ENCODE results near the gene FOXM1. TPM values are rescaled to one million over a fixed set of nuclear protein-coding genes. Genes with fewer than 3 reads are reported as not detected.

The FOXM1 gene
- total and polyA plus RNA-seq, 2 donors from 2014 or later, result 1.3 TPM

DNA sequence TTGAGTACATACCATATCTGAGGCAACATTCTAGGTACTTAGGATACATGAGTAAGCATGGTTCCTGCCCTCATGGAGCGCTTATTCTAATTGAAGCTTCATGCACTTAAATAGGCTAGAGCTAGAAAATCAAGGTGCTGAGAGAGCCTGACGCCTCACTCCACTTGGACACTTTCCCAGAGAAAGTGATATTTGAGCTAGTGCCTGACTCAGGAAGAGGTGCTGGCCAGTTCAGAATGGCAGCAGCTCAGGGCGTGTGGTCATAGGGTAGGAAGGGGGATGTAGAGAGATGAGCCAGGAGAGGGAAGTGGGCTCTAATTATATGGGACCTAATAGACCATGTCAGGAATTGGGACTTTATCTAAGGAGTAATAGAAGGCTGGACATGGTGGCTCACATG lies 47.0 kb upstream of the FOXM1 start:
- Histone ChIP-seq H3K36me3 (ENCODE audit: control insufficient read depth in 2 of 3, insufficient read depth in 3 of 3, low read length in 3 of 3) (peaks cover 8 to 33% (median 21%) of the 10 kb centered on the region in 3 donors), H3K4me1 (ENCODE audit: control insufficient read depth in 2 of 3, insufficient read depth in 2 of 3, low read depth in 1 of 3, low read length in 3 of 3) (no peaks in the 10 kb centered on the region), H3K27me3 (ENCODE audit: control insufficient read depth, insufficient read depth, low read length) (no peaks in the 10 kb centered on the region), H3K9ac (ENCODE audit: low read length in 3 of 3) (no peak overlapping the region), H3K9me3 (ENCODE audit: control insufficient read depth in 2 of 3, insufficient read depth in 1 of 3, low read length in 3 of 3) (no peaks in the 10 kb centered on the region), H3K4me3 (ENCODE audit: low read length in 3 of 3) (no peak overlapping the region), H3K27ac (ENCODE audit: low read depth in 2 of 2, low read length in 2 of 2) (no peak overlapping the region)
- TF ChIP-seq, protein P1, sequence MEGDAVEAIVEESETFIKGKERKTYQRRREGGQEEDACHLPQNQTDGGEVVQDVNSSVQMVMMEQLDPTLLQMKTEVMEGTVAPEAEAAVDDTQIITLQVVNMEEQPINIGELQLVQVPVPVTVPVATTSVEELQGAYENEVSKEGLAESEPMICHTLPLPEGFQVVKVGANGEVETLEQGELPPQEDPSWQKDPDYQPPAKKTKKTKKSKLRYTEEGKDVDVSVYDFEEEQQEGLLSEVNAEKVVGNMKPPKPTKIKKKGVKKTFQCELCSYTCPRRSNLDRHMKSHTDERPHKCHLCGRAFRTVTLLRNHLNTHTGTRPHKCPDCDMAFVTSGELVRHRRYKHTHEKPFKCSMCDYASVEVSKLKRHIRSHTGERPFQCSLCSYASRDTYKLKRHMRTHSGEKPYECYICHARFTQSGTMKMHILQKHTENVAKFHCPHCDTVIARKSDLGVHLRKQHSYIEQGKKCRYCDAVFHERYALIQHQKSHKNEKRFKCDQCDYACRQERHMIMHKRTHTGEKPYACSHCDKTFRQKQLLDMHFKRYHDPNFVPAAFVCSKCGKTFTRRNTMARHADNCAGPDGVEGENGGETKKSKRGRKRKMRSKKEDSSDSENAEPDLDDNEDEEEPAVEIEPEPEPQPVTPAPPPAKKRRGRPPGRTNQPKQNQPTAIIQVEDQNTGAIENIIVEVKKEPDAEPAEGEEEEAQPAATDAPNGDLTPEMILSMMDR (IDR thresholded peaks at IDR 0.05; ENCODE audit: borderline replicate concordance, extremely low read depth, insufficient read depth), result no peak
- FAIRE-seq (no peak), DNase-seq (no peak)
- intact Hi-C loops (cut with DNase I), result no loop called here

DNA sequence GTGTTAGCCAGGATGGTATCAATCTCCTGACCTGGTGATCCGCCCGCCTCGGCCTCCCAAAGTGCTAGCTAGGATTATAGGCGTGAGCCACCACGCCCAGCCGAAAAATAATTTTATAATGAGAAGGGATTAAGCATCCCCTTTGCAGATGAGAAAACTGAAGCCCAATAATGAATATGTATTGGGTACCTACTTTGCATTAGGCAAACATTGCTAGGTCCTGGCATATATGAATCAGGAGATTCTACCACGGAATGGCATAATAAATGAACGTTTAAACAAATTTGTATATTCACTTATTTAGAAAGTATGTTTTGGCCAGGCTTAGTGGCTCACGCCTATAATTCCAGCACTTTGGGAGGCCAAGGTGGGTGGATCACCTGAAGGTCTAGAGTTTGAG lies 46.1 kb upstream of the FOXM1 start:
- TF ChIP-seq, protein P1 (IDR thresholded peaks at IDR 0.05; ENCODE audit: borderline replicate concordance, extremely low read depth, insufficient read depth), result no peak
- no peaks in the 10 kb centered on the region for H3K27me3 ChIP-seq (ENCODE audit: control insufficient read depth, insufficient read depth, low read length)
- no peak for FAIRE-seq
- H3K9me3 ChIP-seq (ENCODE audit: control insufficient read depth in 2 of 3, insufficient read depth in 1 of 3, low read length in 3 of 3), result no peaks in the 10 kb centered on the region
- no peaks in the 10 kb centered on the region for H3K4me1 ChIP-seq (ENCODE audit: control insufficient read depth in 2 of 3, insufficient read depth in 2 of 3, low read depth in 1 of 3, low read length in 3 of 3)
- H3K36me3 ChIP-seq (ENCODE audit: control insufficient read depth in 2 of 3, insufficient read depth in 3 of 3, low read length in 3 of 3), result peaks cover 8 to 33% (median 21%) of the 10 kb centered on the region in 3 donors
- intact Hi-C loops (cut with DNase I), result no loop called here
- no peak overlapping the region for H3K27ac ChIP-seq (ENCODE audit: low read depth in 2 of 2, low read length in 2 of 2)
- H3K9ac ChIP-seq (ENCODE audit: low read length in 3 of 3), result no peak overlapping the region
- DNase-seq, result no peak
- H3K4me3 ChIP-seq (ENCODE audit: low read length in 3 of 3), result no peak overlapping the region

DNA sequence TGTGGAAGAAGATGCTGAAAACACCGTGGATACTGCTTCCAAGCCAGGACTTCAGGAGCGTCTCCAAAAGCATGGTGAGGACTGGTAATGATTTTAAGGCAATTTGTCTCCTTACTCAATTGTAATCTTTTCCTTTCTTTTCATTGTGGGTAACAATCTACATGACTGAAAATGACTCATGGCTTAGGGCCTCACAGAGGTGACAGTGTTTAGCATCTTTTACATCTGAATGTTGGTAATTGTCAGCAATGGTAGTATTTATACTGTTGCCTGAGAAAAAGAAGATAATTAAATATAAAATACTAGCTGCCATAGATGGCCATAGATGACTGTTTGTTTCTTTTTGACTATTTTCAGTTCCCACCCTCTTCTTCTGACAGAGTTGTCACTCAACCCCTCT lies 45.4 kb upstream of the FOXM1 start:
- Histone ChIP-seq H3K9me3 (ENCODE audit: control insufficient read depth in 2 of 3, insufficient read depth in 1 of 3, low read length in 3 of 3) (no peaks in the 10 kb centered on the region), H3K9ac (ENCODE audit: low read length in 3 of 3) (no peak overlapping the region), H3K27ac (ENCODE audit: low read depth in 2 of 2, low read length in 2 of 2) (no peak overlapping the region), H3K36me3 (ENCODE audit: control insufficient read depth in 2 of 3, insufficient read depth in 3 of 3, low read length in 3 of 3) (peaks cover 8 to 30% (median 21%) of the 10 kb centered on the region in 3 donors), H3K4me3 (ENCODE audit: low read length in 3 of 3) (no peak overlapping the region), H3K27me3 (ENCODE audit: control insufficient read depth, insufficient read depth, low read length) (no peaks in the 10 kb centered on the region), H3K4me1 (ENCODE audit: control insufficient read depth in 2 of 3, insufficient read depth in 2 of 3, low read depth in 1 of 3, low read length in 3 of 3) (no peaks in the 10 kb centered on the region)
- TF ChIP-seq, protein P1 (IDR thresholded peaks at IDR 0.05; ENCODE audit: borderline replicate concordance, extremely low read depth, insufficient read depth), result no peak
- no peak for FAIRE-seq
- intact Hi-C loops (cut with DNase I), result no loop called here
- DNase-seq, result no peak

DNA sequence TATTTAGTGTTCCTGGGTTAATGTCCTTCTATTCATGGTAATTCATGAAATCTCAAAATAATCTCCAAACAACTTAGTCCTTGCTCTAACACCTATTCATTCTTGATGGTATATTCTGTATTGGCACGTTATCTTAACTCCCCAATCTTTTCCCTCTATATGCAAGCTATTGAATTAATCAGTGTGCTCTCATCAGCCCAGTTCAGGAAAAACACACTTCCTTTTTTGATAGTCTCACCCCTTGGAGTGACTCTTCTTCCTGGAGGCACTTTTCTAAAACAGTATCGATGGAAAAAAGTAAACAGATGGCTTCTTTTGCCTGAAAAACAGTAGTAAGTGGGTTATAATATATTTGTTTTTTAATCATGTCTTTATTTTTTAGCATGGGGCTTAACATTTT lies 42.3 kb upstream of the FOXM1 start:
- no peak overlapping the region for H3K9ac ChIP-seq (ENCODE audit: low read length in 3 of 3)
- FAIRE-seq, result no peak
- no peak overlapping the region for H3K27ac ChIP-seq (ENCODE audit: low read depth in 2 of 2, low read length in 2 of 2)

More for the DNA sequence above, 42.3 kb upstream of the FOXM1 start:
- Histone ChIP-seq H3K36me3 (ENCODE audit: control insufficient read depth in 2 of 3, insufficient read depth in 3 of 3, low read length in 3 of 3) (peaks cover 5 to 24% (median 14%) of the 10 kb centered on the region in 3 donors), H3K9me3 (ENCODE audit: control insufficient read depth in 2 of 3, insufficient read depth in 1 of 3, low read length in 3 of 3) (no peaks in the 10 kb centered on the region), H3K27me3 (ENCODE audit: control insufficient read depth, insufficient read depth, low read length) (no peaks in the 10 kb centered on the region), H3K4me1 (ENCODE audit: control insufficient read depth in 2 of 3, insufficient read depth in 2 of 3, low read depth in 1 of 3, low read length in 3 of 3) (no peaks in the 10 kb centered on the region), H3K4me3 (ENCODE audit: low read length in 3 of 3) (no peak overlapping the region)
- no peak for DNase-seq
- intact Hi-C loops (cut with DNase I), result no loop called here
- TF ChIP-seq, protein P1 (IDR thresholded peaks at IDR 0.05; ENCODE audit: borderline replicate concordance, extremely low read depth, insufficient read depth), result no peak
